Stimulated activated CD4-positive, alpha-beta T cell treated with anti-CD3 and anti-CD28 coated beads, Interleukin-2, amount 100 ng/mL, for 4 hours (primary cell): Measurements from ENCODE around the gene SPRR1B.
"Not testable (repeated sequence)": the region's sequence is repeated elsewhere in the genome, so short reads cannot be mapped to it uniquely, and the experiment has no call there.

Source experiments
- DNase-seq: peaks from one replicate; pipeline ENCODE4 v3.0.0-alpha.2; 2020; ENCODE audit warnings: low read depth

Gene SPRR1B

GRCh38 chr1:153040950-153041631, 10.1 kb downstream of the SPRR1B start, which contains the start of gene SPRR2D:
SPRR2D (minus strand) TSS chr1:153041120; CDS start chr1:153040346, 774 bp downstream.
- no peak for DNase-seq

- DNase-seq: no peak
Measured at GRCh38 chr1:153049211-153049610, 18.2 kb downstream of the SPRR1B start.

GRCh38 chr1:153056111-153056510, 25.1 kb downstream of the SPRR1B start:
- not testable (repeated sequence) for DNase-seq

GRCh38 chr1:153057375-153057774, 26.4 kb downstream of the SPRR1B start, which contains the start of gene SPRR2A:
SPRR2A (minus strand) TSS chr1:153057512; CDS start chr1:153056735, 777 bp downstream.
- no peak for DNase-seq

- no peak for DNase-seq
Measured at GRCh38 chr1:153058154-153058553, 27.2 kb downstream of the SPRR1B start.

GRCh38 chr1:153058826-153059784, 28.1 kb downstream of the SPRR1B start:
- no peak for DNase-seq

GRCh38 chr1:153070243-153070642, 39.2 kb downstream of the SPRR1B start:
- no peak for DNase-seq

GRCh38 chr1:153071511-153071910, 40.5 kb downstream of the SPRR1B start, which contains the start of gene SPRR2B:
SPRR2B (minus strand) TSS chr1:153071611; CDS start chr1:153070839, 772 bp downstream.
- no peak for DNase-seq

GRCh38 chr1:153072806-153073726, 42.1 kb downstream of the SPRR1B start:
- DNase-seq: no peak

GRCh38 chr1:153081736-153082135, 50.7 kb downstream of the SPRR1B start:
- no peak for DNase-seq
